ENCODE results near the gene DDX49. TPM values are rescaled to one million over a fixed set of nuclear protein-coding genes. Genes with fewer than 3 reads are reported as not detected.

DDX49 gene
- total and polyA plus RNA-seq, 2 donors (not counting 1 experiment from before 2014, with no cell fraction given), result 38.9 to 47.5 TPM

DNA sequence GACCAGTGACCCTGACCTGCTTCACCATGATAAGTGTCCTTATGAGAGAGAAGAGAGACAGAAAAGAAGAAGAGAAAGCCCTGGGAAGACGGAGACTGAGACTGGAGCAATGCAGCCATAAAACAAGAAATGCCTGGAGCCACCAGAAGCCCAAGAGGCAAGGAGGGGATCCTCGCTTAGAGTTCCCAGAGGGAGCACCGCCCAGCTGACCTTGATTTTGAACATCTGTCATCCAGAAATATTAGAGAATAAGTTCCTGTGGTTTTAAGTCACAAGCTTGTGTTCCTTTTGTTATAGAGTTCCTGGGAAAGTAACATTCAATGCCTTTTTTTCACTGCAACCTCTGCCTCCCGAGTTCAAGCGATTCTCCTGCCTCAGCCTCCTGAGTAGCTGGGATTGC lies 43.8 kb upstream of the DDX49 start:
- Histone ChIP-seq H3K27me3 (replicated peaks in 1 of 4; ENCODE audit: control extremely low read depth in 1 of 4, control insufficient read depth in 3 of 4, insufficient read depth in 4 of 4, low read length in 3 of 4) (peaks cover 0 to 20% (median 3%) of the 10 kb centered on the region in 4 experiments), H2AFZ (ENCODE audit: insufficient read depth, low read depth, low read length, poor library complexity, severe bottlenecking) (no peak overlapping the region), H3K4me1 (ENCODE audit: control insufficient read depth in 2 of 2, insufficient read depth in 2 of 2, low read length in 2 of 2) (peaks cover under 1 to 1% of the 10 kb centered on the region in 2 donors), H3K4me3 (ENCODE audit: control extremely low read depth in 1 of 5, extremely low read depth in 1 of 5, insufficient read depth in 1 of 5, low read depth in 2 of 5, low read length in 4 of 5) (no peak overlapping the region), H3K27ac (ENCODE audit: low read length in 2 of 2) (no peak overlapping the region), H4K20me1 (ENCODE audit: control insufficient read depth, insufficient read depth, low read length, poor library complexity, severe bottlenecking) (no peaks in the 10 kb centered on the region), H3K9me3 (ENCODE audit: control extremely low read depth in 1 of 3, control insufficient read depth in 2 of 3, insufficient read depth in 1 of 3, low read length in 2 of 3) (peaks cover 0 to 27% (median 4%) of the 10 kb centered on the region in 3 donors), H3K9ac (ENCODE audit: low read length) (no peak overlapping the region), H3K4me2 (replicated peaks; ENCODE audit: low read depth, low read length, poor library complexity, severe bottlenecking) (no peak overlapping the region), H3K79me2 (ENCODE audit: control insufficient read depth, insufficient read depth, low read length) (no peaks in the 10 kb centered on the region), H3K36me3 (replicated peaks in 1 of 2; ENCODE audit: control extremely low read depth in 1 of 2, control insufficient read depth in 1 of 2, extremely low read depth in 1 of 2, insufficient read depth in 2 of 2, low read length in 1 of 2) (no peaks in the 10 kb centered on the region)
- ChIA-PET POLR2A (no interaction called here), CTCF (interaction anchor here (0.7 to 1.1 kb wide), 2 partner anchors 10 to 19 kb away, joined by 3 read pairs; no protein-coding TSS in a partner anchor)
- ATAC-seq (ENCODE audit: low read depth), result no peak
- Mint-ChIP-seq H3K4me3 (no peak overlapping the region), H3K27ac (no peak overlapping the region), H3K4me1 (peaks cover 8% of the 10 kb centered on the region), H3K27me3 (peaks cover 17% of the 10 kb centered on the region), H3K9me3 (ENCODE audit: insufficient read depth) (peaks cover 3% of the 10 kb centered on the region)
- WGBS (ENCODE audit: insufficient coverage), result 98% methylated on average over 5 of the region's 5 CpGs
- DNase-seq, result no peak
- intact Hi-C loops (cut with micrococcal nuclease), result no loop called here
- no peak for TF ChIP-seq EZH2 (IDR thresholded peaks at IDR 0.05; ENCODE audit: borderline replicate concordance, insufficient read depth, low read depth, low read length, poor library complexity, severe bottlenecking)
- TF ChIP-seq, protein P1, sequence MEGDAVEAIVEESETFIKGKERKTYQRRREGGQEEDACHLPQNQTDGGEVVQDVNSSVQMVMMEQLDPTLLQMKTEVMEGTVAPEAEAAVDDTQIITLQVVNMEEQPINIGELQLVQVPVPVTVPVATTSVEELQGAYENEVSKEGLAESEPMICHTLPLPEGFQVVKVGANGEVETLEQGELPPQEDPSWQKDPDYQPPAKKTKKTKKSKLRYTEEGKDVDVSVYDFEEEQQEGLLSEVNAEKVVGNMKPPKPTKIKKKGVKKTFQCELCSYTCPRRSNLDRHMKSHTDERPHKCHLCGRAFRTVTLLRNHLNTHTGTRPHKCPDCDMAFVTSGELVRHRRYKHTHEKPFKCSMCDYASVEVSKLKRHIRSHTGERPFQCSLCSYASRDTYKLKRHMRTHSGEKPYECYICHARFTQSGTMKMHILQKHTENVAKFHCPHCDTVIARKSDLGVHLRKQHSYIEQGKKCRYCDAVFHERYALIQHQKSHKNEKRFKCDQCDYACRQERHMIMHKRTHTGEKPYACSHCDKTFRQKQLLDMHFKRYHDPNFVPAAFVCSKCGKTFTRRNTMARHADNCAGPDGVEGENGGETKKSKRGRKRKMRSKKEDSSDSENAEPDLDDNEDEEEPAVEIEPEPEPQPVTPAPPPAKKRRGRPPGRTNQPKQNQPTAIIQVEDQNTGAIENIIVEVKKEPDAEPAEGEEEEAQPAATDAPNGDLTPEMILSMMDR (IDR thresholded peaks at IDR 0.05), result no peak

DNA sequence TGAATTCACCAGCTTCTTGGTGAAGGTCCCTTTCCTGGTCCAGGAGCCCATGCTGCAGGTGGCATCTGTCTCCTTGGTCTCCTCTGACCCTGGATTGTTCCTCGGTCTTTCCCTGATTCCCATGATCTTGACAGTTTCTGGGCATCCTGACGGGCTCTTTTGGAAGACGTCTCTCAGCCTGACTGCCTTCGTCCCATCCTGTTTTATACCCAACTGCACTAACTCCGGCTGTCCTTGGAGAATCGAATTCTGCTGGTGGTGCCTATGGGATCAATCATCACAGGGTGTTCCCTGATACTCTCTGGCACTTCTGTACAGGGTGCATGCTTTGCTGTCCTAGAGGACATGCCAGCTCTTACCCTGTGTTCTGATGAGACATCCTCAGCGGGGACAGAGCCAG lies 42.6 kb upstream of the DDX49 start:
- no peaks in the 10 kb centered on the region for H3K4me1 ChIP-seq (ENCODE audit: control insufficient read depth in 2 of 2, insufficient read depth in 2 of 2, low read length in 2 of 2)
- intact Hi-C loops (cut with micrococcal nuclease), result no loop called here

More for the DNA sequence above, 42.6 kb upstream of the DDX49 start:
- H3K79me2 ChIP-seq (ENCODE audit: control insufficient read depth, insufficient read depth, low read length), result no peaks in the 10 kb centered on the region
- Mint-ChIP-seq H3K9me3 (ENCODE audit: insufficient read depth) (peaks cover 3% of the 10 kb centered on the region), H3K27me3 (peaks cover 8% of the 10 kb centered on the region), H3K27ac (no peak overlapping the region), H3K4me3 (no peak overlapping the region), H3K4me1 (no peaks in the 10 kb centered on the region)
- H4K20me1 ChIP-seq (ENCODE audit: control insufficient read depth, insufficient read depth, low read length, poor library complexity, severe bottlenecking), result no peaks in the 10 kb centered on the region
- H3K4me2 ChIP-seq (replicated peaks; ENCODE audit: low read depth, low read length, poor library complexity, severe bottlenecking), result no peak overlapping the region
- H3K36me3 ChIP-seq (replicated peaks in 1 of 2; ENCODE audit: control extremely low read depth in 1 of 2, control insufficient read depth in 1 of 2, extremely low read depth in 1 of 2, insufficient read depth in 2 of 2, low read length in 1 of 2), result no peaks in the 10 kb centered on the region
- H3K27me3 ChIP-seq (replicated peaks in 1 of 4; ENCODE audit: control extremely low read depth in 1 of 4, control insufficient read depth in 3 of 4, insufficient read depth in 4 of 4, low read length in 3 of 4), result peaks cover 0 to 8% (median under 1%) of the 10 kb centered on the region in 4 experiments
- 99% methylated on average over 7 of the region's 7 CpGs for WGBS (ENCODE audit: insufficient coverage)
- H3K27ac ChIP-seq (ENCODE audit: low read length in 2 of 2), result no peak overlapping the region
- TF ChIP-seq, protein P1 (IDR thresholded peaks at IDR 0.05), result no peak
- TF ChIP-seq EZH2 (IDR thresholded peaks at IDR 0.05; ENCODE audit: borderline replicate concordance, insufficient read depth, low read depth, low read length, poor library complexity, severe bottlenecking), result no peak
- H3K9me3 ChIP-seq (ENCODE audit: control extremely low read depth in 1 of 3, control insufficient read depth in 2 of 3, insufficient read depth in 1 of 3, low read length in 2 of 3), result peaks cover 0 to 27% (median 4%) of the 10 kb centered on the region in 3 donors
- H3K9ac ChIP-seq (ENCODE audit: low read length), result no peak overlapping the region
- ATAC-seq (ENCODE audit: low read depth) (no peak), DNase-seq (no peak)
- H2AFZ ChIP-seq (ENCODE audit: insufficient read depth, low read depth, low read length, poor library complexity, severe bottlenecking), result no peak overlapping the region
- CTCF ChIA-PET, result no interaction called here
- H3K4me3 ChIP-seq (ENCODE audit: control extremely low read depth in 1 of 5, extremely low read depth in 1 of 5, insufficient read depth in 1 of 5, low read depth in 2 of 5, low read length in 4 of 5), result no peak overlapping the region
- POLR2A ChIA-PET, result no interaction called here
